Mesodermal cell (in vitro differentiated cells): ENCODE data around the gene ZNF493.

Experiments
- H3K27ac ChIP-seq: 2 replicates; pipeline ENCODE4 v1.7.0; 2013; ENCODE audit warnings: mild to moderate bottlenecking, low read depth, low read length, moderate library complexity; ENCODE audit not compliant: severe bottlenecking
- H3K36me3 ChIP-seq: 2 replicates; pipeline ENCODE4 v1.7.1; 2013; ENCODE audit warnings: mild to moderate bottlenecking, low read length, moderate library complexity; ENCODE audit not compliant: control insufficient read depth, insufficient read depth
- H3K4me1 ChIP-seq: one replicate; pipeline ENCODE4 v1.7.1; 2013; ENCODE audit warnings: mild to moderate bottlenecking, low read length; ENCODE audit not compliant: insufficient read depth, control insufficient read depth, poor library complexity, severe bottlenecking
- H3K4me3 ChIP-seq: 2 replicates; pipeline ENCODE4 v1.7.0; 2013; ENCODE audit warnings: low read length, control low read depth, mild to moderate bottlenecking; ENCODE audit not compliant: insufficient read depth, poor library complexity, severe bottlenecking; ENCODE audit errors: extremely low read depth
- H3K9me3 ChIP-seq: 2 replicates; pipeline ENCODE4 v1.7.1; 2013; ENCODE audit warnings: mild to moderate bottlenecking, low read length, moderate library complexity; ENCODE audit not compliant: control insufficient read depth
- WGBS, 2 experiments: methylation state at CpG; one replicate each; pipeline ENCODE4 v1.1.5; 2013; ENCODE audit warnings: missing lambda C conversion rate in 2 of 2; ENCODE audit not compliant: insufficient coverage in 2 of 2; 5-methylcytosine and 5-hydroxymethylcytosine counted together

ZNF493 gene

DNA sequence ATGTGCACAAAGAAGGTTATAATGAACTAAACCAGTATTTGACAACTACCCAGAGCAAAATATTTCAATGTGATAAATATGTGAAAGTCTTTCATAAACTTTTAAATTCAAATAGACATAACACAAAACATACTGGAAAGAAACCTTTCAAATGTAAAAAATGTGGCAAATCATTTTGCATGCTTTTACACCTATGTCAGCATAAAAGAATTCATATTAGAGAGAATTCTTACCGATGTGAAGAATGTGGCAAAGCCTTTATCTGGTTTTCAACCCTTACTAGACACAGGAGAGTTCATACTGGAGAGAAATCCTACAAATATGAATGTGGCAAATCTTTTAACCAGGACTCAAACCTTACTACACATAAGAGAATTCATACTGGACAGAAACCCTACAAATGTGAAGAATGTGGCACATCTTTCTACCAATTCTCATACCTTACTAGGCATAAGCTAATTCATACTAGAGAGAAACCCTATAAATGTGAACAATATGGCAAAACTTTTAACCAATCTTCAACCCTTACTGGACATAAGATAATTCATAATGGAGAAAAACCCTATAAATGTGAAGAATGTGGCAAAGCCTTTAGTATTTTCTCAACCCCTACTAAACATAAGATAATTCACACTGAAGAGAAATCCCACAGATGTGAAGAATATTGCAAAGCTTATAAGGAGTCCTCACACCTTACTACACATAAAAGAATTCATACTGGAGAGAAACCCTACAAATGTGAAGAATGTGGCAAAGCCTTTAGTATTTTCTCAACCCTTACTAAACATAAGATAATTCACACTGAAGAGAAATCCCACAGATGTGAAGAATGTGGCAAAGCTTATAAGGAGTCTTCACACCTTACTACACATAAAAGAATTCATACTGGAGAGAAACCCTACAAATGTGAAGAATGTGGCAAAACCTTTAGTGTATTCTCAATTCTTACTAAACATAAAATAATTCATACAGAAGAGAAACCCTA lies 26.4 kb downstream of the ZNF493 start:
- Histone ChIP-seq H3K27ac (no peak overlapping the region), H3K9me3 (peaks cover 59% of the 10 kb centered on the region)
- WGBS, 2 experiments: 80% methylated on average over 1 of the region's 1 CpG; no CpG with 5 or more reads in 1 of the 2 experiments

DNA sequence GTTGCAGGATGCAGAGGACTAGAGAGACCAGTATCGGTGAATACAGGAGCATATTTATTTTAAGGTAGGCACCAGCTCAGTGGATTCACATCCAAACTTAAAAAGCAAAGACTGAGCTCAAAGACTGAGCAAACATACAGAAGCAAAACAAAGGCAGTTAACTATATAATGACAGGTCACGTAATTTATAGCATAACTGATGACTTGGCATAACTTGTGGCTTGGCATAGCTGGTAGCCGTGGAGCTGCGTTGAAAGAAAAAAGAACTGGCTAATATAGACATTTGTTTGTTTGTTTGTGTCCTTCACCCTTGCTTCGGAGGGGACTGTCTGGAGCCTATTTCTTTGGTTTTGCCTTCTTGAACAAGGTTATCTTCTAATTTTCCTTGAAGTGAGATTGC lies 33.7 kb downstream of the ZNF493 start:
- no peaks in the 10 kb centered on the region for H3K36me3 ChIP-seq
- peaks cover 24% of the 10 kb centered on the region for H3K9me3 ChIP-seq
- H3K4me3 ChIP-seq: no peak overlapping the region
- H3K27ac ChIP-seq: no peak overlapping the region
- no peaks in the 10 kb centered on the region for H3K4me1 ChIP-seq
- WGBS, 2 experiments: 91 to 100% methylated on average over 3 to 4 of the region's 5 CpGs

More for the DNA sequence above, 26.4 kb downstream of the ZNF493 start:
- Histone ChIP-seq H3K4me3 (no peak overlapping the region), H3K4me1 (no peaks in the 10 kb centered on the region), H3K36me3 (peaks cover 7% of the 10 kb centered on the region)

DNA sequence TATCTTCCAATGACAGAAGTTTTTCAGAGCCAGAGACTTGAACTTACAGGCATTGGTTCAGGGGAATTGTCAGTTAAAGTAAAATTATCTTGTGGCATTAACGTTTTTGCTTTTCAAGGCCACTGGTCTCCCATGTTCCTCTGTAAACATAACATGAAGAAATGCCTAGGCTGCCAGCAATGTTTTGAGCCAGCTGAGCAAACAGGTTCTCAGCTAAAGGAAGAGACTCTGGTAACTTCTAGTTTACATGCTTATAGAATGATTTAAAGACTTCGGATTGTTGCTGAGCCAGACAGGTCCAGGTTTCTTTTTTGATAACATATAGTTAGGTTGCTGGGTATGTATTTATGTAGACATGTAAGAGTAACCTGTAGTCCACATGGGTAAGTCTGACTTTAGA lies 35.7 kb downstream of the ZNF493 start:
- Histone ChIP-seq H3K36me3 (no peaks in the 10 kb centered on the region), H3K9me3 (peaks cover 27% of the 10 kb centered on the region), H3K27ac (no peak overlapping the region), H3K4me3 (no peak overlapping the region), H3K4me1 (no peaks in the 10 kb centered on the region)
- 83 to 100% methylated on average over 1 of the region's 2 CpGs for WGBS, 2 experiments

DNA sequence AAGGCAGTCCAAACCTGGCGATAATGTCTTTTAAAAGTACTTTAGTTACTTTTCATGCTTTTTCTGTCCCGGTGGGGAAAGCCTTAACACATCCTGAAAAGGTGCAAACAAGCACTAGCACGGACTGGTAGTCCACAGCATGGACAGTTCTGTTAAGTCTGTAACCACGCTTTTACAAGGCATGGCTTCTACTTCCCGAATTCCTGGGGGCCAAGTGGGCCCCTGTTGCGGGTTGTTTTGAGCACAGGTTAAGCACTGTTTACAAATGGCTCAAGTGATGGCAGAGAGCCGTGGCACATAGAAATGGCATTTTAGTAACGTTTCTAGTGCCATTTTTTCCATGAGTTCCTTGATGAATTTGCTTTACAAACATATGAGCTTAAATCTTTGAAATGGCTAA lies 37.6 kb downstream of the ZNF493 start:
- WGBS, 2 experiments: 73 to 85% methylated on average over 8 of the region's 8 CpGs
- Histone ChIP-seq H3K4me3 (no peak overlapping the region), H3K36me3 (no peaks in the 10 kb centered on the region), H3K9me3 (peaks cover 22% of the 10 kb centered on the region), H3K4me1 (no peaks in the 10 kb centered on the region), H3K27ac (no peak overlapping the region)

DNA sequence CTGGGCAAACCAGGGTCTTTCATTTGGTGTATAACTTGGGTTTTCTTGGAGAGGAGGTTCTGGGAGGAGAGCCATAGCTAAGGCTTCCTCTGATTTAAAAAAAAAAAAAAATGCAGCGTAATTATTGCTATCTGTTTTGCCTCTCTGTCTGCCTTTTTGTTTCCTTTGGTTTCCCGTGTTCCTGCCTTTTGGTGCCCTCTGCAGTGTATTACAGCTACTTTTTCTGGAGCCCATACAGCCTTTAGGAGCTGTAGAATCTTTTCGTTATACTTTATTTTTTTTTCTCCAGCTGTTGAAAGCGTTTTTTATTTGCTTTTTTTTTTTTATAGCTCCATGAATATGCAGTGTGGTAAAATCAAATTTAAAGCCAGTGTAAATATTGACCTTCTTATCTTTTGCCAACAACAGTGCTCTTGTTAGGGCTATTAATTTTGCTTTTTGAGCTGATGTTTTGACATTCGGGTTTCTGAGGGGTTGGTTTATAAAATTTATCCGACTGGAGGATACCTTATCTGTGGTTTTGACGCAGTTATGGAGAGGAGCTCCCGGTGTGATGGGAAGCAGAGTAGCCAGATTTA lies 38.1 kb downstream of the ZNF493 start:
- Histone ChIP-seq H3K36me3 (no peaks in the 10 kb centered on the region), H3K4me1 (no peaks in the 10 kb centered on the region), H3K9me3 (peaks cover 18% of the 10 kb centered on the region), H3K27ac (no peak overlapping the region), H3K4me3 (no peak overlapping the region)
- 78 to 85% methylated on average over 2 of the region's 8 CpGs for WGBS, 2 experiments

DNA sequence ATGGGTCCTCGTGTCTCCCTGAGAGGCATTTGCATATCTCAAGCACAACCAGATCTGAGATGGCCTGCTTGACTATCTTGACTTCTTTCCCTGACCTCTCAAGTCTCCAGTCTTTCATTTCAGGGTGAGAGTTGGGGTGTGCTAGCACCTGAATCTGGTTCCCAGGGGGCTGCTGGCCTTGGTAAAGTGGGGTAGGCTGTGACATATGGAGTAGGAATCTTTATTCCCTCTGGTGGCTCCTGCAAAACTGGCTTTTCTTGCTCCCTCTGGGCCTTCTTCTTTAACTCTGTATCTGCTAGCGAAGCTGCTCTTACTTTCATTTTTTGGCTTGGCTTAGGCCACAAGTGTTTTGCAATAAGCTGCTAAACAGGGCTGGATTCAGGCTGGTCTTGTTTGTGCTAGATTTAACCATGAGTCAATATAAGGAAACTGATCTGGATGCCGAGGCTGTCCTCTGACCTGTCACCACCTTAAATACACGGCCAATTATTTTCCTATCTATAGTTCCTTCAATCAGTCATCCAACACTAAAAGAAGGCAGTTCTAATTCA lies 42.3 kb downstream of the ZNF493 start:
- Histone ChIP-seq H3K27ac (no peak overlapping the region), H3K4me3 (no peak overlapping the region), H3K4me1 (no peaks in the 10 kb centered on the region), H3K36me3 (peaks cover 5% of the 10 kb centered on the region), H3K9me3 (peaks cover 28% of the 10 kb centered on the region)
- 78 to 93% methylated on average over 3 to 4 of the region's 4 CpGs for WGBS, 2 experiments

DNA sequence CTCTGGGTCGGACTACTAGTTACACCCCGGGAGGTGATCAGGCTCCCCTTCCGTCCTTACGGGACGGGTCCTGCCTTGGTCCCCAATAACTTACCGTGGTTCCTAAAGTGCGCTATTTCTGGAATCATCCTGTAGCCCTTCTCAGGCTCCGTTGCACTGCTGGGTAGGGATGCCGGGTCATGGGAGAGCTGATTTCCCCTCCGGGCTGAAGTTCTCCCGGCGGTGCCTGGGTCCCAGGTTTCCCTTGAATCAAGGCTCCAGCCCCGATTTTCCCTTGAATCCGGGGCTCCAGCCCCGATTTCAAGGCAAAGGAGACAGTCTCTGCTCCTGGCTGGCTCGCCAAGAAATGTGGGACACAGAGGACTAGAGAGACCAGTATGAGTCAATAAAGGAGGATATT lies 43.4 kb downstream of the ZNF493 start:
- 91 to 94% methylated on average over 16 of the region's 16 CpGs for WGBS, 2 experiments
- Histone ChIP-seq H3K4me3 (no peak overlapping the region), H3K9me3 (peaks cover 26% of the 10 kb centered on the region)

DNA sequence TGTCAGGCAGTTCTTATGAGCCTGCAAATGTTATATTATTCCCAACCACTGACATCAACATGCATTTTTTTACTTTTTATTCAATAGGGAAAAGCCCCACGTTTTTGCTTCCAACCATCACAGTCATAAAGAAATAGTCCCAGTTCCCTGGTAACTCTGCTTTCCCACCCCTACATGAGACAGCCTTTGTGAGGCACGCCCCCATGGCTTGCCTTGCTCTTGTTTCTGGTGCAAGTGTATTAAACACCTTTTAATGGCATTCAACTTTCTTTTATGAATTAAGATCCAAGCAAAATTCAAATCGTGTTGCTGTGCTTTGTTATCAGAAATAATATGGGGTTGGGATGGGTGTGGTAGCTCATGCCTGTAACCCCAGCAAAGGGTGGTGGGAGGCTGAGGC lies 54.3 kb downstream of the ZNF493 start:
- Histone ChIP-seq H3K4me1 (no peaks in the 10 kb centered on the region), H3K4me3 (no peak overlapping the region), H3K9me3 (peaks cover 47% of the 10 kb centered on the region), H3K27ac (no peak overlapping the region), H3K36me3 (peaks cover 59% of the 10 kb centered on the region)
- WGBS, 2 experiments: 85 to 86% methylated on average over 1 of the region's 3 CpGs

More for the DNA sequence above, 43.4 kb downstream of the ZNF493 start:
- Histone ChIP-seq H3K4me1 (no peaks in the 10 kb centered on the region), H3K36me3 (peaks cover 5% of the 10 kb centered on the region), H3K27ac (no peak overlapping the region)

DNA sequence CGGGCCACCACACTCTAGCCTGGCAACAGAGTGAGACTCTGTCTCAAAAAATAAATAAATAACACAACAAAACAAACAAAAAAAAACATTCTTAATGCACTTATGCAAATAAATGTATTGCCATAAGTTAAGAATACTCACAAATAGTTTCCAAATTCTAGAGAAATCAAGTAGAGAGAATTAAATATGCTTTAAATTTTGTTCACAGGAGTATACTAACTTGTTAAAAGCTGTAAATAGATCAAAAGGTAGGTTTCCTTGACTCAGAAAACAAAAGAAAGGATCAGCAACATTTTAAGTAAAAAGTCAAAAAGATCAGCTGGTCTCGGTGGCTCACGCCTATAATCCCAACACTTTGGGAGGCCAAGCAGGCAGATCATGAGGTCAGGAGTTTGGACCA lies 58.0 kb downstream of the ZNF493 start:
- H3K9me3 ChIP-seq: peaks cover 41% of the 10 kb centered on the region
- WGBS, 2 experiments: 89 to 92% methylated on average over 2 of the region's 3 CpGs
- H3K36me3 ChIP-seq: peaks cover 60% of the 10 kb centered on the region
- no peaks in the 10 kb centered on the region for H3K4me1 ChIP-seq
- no peak overlapping the region for H3K27ac ChIP-seq
- H3K4me3 ChIP-seq: no peak overlapping the region

DNA sequence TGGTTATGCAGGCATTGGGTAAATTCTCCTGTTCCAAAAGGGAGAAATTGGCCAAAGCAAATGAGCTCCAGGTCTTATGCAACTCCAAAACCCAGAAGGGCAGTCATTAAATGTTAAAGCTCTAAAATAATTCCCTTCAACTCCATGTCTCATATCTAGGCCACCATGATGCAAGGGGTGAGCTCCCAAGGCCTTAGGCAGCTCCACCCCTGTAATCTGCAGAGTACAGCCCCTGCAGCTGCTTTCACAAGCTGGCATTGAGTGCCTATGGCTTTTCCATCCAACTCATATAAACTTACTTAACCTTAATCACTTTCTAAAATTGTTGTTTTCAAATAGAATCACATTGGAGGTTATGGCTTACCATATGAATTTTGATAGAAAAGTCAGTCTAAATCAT lies 63.8 kb downstream of the ZNF493 start:
- Histone ChIP-seq H3K27ac (no peak overlapping the region), H3K9me3 (peaks cover 19% of the 10 kb centered on the region), H3K4me3 (no peak overlapping the region), H3K36me3 (peaks cover 26% of the 10 kb centered on the region), H3K4me1 (no peaks in the 10 kb centered on the region)
